HCEC 1CT (cell line): ENCODE data around the gene VIT.

Experiments used
- DNase-seq: peaks from one replicate; pipeline ENCODE4 v3.0.0-alpha.2; 2017

Gene VIT

GRCh38 chr2:36710858-36711515 is 14.5 kb downstream of the VIT start:
- DNase-seq: no peak

- DNase-seq: no peak
Observed at GRCh38 chr2:36711741-36712314, 15.3 kb downstream of the VIT start.

GRCh38 chr2:36713310-36713709 is 16.8 kb downstream of the VIT start:
- no peak for DNase-seq

GRCh38 chr2:36716111-36716510 is 19.6 kb downstream of the VIT start:
- DNase-seq: no peak

- DNase-seq: no peak
Observed at GRCh38 chr2:36717603-36718266, 21.2 kb downstream of the VIT start.

- no peak for DNase-seq
Observed at GRCh38 chr2:36727550-36727949, 31.0 kb downstream of the VIT start.

- no peak for DNase-seq
Observed at GRCh38 chr2:36729067-36729466, 32.6 kb downstream of the VIT start.

GRCh38 chr2:36731941-36732672 is 35.6 kb downstream of the VIT start:
- peak; percentile 12 for DNase-seq

GRCh38 chr2:36732673-36733036 is 36.1 kb downstream of the VIT start:
- no peak for DNase-seq

- no peak for DNase-seq
Observed at GRCh38 chr2:36733215-36733614, 36.7 kb downstream of the VIT start.

GRCh38 chr2:36734304-36734703 is 37.8 kb downstream of the VIT start:
- DNase-seq: no peak

GRCh38 chr2:36737131-36737750 is 40.7 kb downstream of the VIT start:
- no peak for DNase-seq

- no peak for DNase-seq
Observed at GRCh38 chr2:36740061-36740460, 43.6 kb downstream of the VIT start.

GRCh38 chr2:36741188-36741837 is 44.8 kb downstream of the VIT start:
- no peak for DNase-seq

- no peak for DNase-seq
Observed at GRCh38 chr2:36743954-36744353, 47.4 kb downstream of the VIT start.

- DNase-seq: no peak
Observed at GRCh38 chr2:36748166-36748565, 51.7 kb downstream of the VIT start.

- DNase-seq: no peak
Observed at GRCh38 chr2:36750101-36750500, 53.6 kb downstream of the VIT start.

GRCh38 chr2:36753706-36754221 is 57.3 kb downstream of the VIT start:
- no peak for DNase-seq

- DNase-seq: no peak
Observed at GRCh38 chr2:36754578-36754977, 58.1 kb downstream of the VIT start.

GRCh38 chr2:36756438-36756837 is 59.9 kb downstream of the VIT start:
- DNase-seq: no peak

- DNase-seq: no peak
Observed at GRCh38 chr2:36762764-36763490, 66.4 kb downstream of the VIT start.

- DNase-seq: no peak
Observed at GRCh38 chr2:36769106-36769505, 72.6 kb downstream of the VIT start.
